ENCODE data around the gene LBX2. TPM values are rescaled to one million over a fixed set of nuclear protein-coding genes. Genes with fewer than 3 reads are reported as not detected.

LBX2 gene
- total RNA-seq, 2 experiments from 2014 or later: 1.2 to 1.8 TPM

DNA sequence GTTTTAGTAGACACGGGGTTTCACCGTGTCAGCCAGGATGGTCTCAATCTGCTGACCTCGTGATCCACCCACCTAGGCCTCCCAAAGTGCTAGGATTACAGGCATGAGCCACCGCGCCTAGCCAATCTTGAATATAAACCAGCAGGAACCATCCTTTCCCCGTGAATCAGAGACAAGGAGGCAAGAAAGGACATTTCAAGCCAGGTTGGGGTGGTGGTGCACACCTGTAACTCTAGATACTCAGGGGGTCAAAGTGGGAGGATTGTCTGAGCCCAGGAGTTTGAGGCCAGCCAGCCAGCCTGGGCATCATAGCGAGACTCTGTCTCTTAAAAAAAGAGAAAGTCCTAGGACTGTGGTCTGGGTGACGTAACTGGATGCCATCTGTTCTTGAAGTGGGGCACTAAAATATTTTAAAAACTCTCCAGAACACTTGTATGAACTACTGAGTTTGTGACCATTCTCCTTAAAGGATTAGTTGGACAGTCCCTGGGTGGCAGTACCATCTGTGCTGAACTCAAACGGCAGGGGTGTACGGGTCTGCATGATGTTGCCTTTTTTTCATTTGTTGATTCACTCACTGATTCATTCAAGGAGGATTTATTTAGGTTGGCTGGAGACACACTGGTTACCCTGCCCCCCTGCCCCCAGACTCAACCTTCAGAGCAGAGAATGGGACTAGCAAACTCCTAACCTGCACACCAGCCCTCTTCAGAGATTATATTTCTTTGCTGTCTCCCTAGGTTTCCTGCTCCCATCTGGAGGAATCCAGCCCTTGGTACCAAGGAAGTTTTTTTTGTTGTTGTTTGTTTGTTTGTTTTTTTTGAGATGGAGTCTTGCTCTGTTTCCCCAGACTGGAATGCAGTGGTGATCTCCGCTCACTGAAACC lies 11.9 kb upstream of the LBX2 start:
- no peak overlapping the region for H3K4me3 Mint-ChIP-seq
- ChIA-PET CTCF (interaction anchor here (0.6 to 2.9 kb wide), 4 partner anchors 10 to 74 kb away, joined by 3 to 10 read pairs (median 4); no protein-coding TSS in a partner anchor), POLR2A (interaction anchor here (1.3 to 5.1 kb wide), 3 partner anchors 19 to 57 kb away, joined by 4 to 52 read pairs (median 6); partner anchors contain the start of genes AUP1, CCDC142, HTRA2 and INO80B)
- peaks cover 56% of the 10 kb centered on the region for H3K4me1 Mint-ChIP-seq
- no peaks in the 10 kb centered on the region for H3K9me3 Mint-ChIP-seq
- peaks cover 16% of the 10 kb centered on the region for H3K36me3 Mint-ChIP-seq (ENCODE audit: low read depth)
- H3K27ac Mint-ChIP-seq: no peak overlapping the region
- H3K27me3 Mint-ChIP-seq: peaks cover 45% of the 10 kb centered on the region
- DNase-seq: no peak

DNA sequence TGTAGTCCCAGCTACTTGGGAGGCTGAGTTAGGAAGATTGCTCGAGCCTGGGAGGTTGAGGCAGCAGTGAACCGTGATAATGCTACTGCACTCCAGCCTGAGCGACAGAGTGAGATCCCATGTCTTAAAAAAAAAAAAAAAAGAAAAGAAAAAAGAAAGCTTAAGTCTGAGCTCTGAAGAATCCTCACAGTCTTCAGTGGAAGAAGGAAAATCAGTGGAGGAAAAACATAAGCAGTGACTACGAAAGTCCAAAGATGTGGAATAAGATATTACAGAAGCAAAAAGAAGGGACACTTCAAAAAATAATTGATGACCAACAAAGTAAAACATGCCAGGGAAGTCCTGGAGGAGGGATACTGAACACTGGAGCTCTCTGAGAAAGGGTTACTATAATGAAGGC lies 10.9 kb upstream of the LBX2 start:
- peaks cover 21% of the 10 kb centered on the region for H3K36me3 Mint-ChIP-seq (ENCODE audit: low read depth)
- H3K4me3 Mint-ChIP-seq: no peak overlapping the region
- peaks cover 54% of the 10 kb centered on the region for H3K4me1 Mint-ChIP-seq
- H3K9me3 Mint-ChIP-seq: no peaks in the 10 kb centered on the region
- POLR2A ChIA-PET: interaction anchor here (0.9 to 5.1 kb wide), 9 partner anchors 9 to 56 kb away, joined by 3 to 52 read pairs (median 4); partner anchors contain the start of genes AUP1, CCDC142, HTRA2 and INO80B
- no peak for DNase-seq
- no peak overlapping the region for H3K27ac Mint-ChIP-seq
- CTCF ChIA-PET: interaction anchor here (0.9 to 2.9 kb wide), 3 partner anchors 20 to 77 kb away, joined by 3 to 10 read pairs (median 8); partner anchors contain the start of genes AUP1 and HTRA2
- H3K27me3 Mint-ChIP-seq: peaks cover 37% of the 10 kb centered on the region

GRCh38 chr2:74507926-74508520 lies 8.6 kb upstream of the LBX2 start:
- Mint-ChIP-seq H3K9me3 (no peaks in the 10 kb centered on the region), H3K27ac (peak overlapping the region; percentile 99), H3K36me3 (ENCODE audit: low read depth) (peaks cover 38% of the 10 kb centered on the region), H3K27me3 (peaks cover 29% of the 10 kb centered on the region), H3K4me3 (peak overlapping the region; percentile 97), H3K4me1 (peaks cover 62% of the 10 kb centered on the region)
- peak; percentile 32 for DNase-seq
- CTCF ChIA-PET: interaction anchor here (1.9 to 2.9 kb wide), 2 partner anchors 77 to 78 kb away, joined by 4 to 10 read pairs; no protein-coding TSS in a partner anchor
- POLR2A ChIA-PET: interaction anchor here (1.1 to 5.1 kb wide), 7 partner anchors 8 to 50 kb away, joined by 3 to 52 read pairs (median 11); partner anchors contain the start of genes AUP1, CCDC142, HTRA2 and LBX2

- peak; percentile 98 for DNase-seq
- Mint-ChIP-seq H3K9me3 (no peaks in the 10 kb centered on the region), H3K36me3 (ENCODE audit: low read depth) (peaks cover 38% of the 10 kb centered on the region), H3K27me3 (peaks cover 29% of the 10 kb centered on the region), H3K4me1 (peaks cover 69% of the 10 kb centered on the region), H3K4me3 (peak within 1 kb of the TSS; percentile 97), H3K27ac (peak within 1 kb of the TSS; percentile 99)
- CTCF ChIA-PET: interaction anchor here (1.5 to 1.9 kb wide), 2 partner anchors 24 to 78 kb away, joined by 4 read pairs; no protein-coding TSS in a partner anchor
- POLR2A ChIA-PET: interaction anchor here (1.1 to 5.1 kb wide), 6 partner anchors 9 to 49 kb away, joined by 3 to 52 read pairs (median 11); partner anchors contain the start of genes AUP1, CCDC142, HTRA2 and LBX2
Observed at GRCh38 chr2:74507145-74507925, 7.9 kb upstream of the LBX2 start, which contains the start of gene PCGF1. Gene PCGF1 (minus strand): TSS chr2:74507695. CDS start chr2:74507668, 27 bp downstream.

GRCh38 chr2:74505448-74506246 lies 6.2 kb upstream of the LBX2 start:
- CTCF ChIA-PET: interaction anchor here (2.5 kb wide), 1 partner anchor 82 kb away, joined by 6 read pairs; no protein-coding TSS in a partner anchor

DNA sequence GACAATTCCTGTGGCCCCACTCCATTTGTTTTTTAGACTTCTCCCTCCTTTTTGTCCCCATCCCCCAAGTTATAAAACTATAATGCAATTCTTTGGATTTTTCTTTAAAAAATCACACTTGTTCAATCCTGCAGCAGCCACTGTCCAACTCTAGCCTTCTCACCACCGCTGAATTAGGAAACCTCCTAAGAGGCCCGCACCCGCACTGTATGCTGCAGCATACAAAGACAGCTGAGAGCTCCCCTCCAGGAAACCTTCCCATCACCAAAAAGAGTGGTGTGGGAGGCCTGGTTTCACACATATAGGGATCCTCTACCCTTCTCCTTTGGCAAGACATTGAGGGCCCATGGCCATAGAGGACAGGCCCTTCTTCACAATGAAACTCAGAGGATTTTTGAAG lies 5.2 kb upstream of the LBX2 start:
- Mint-ChIP-seq H3K36me3 (ENCODE audit: low read depth) (peaks cover 56% of the 10 kb centered on the region), H3K4me3 (peak overlapping the region; percentile 8), H3K4me1 (peaks cover 68% of the 10 kb centered on the region), H3K27me3 (peaks cover 37% of the 10 kb centered on the region), H3K9me3 (no peaks in the 10 kb centered on the region), H3K27ac (no peak overlapping the region)
- no peak for DNase-seq
- ChIA-PET CTCF (interaction anchor here (1.4 to 2.5 kb wide), 3 partner anchors 19 to 83 kb away, joined by 3 to 12 read pairs (median 6); partner anchors contain the start of genes CCDC142 and TTC31), POLR2A (interaction anchor here (1.0 to 3.7 kb wide), 4 partner anchors 10 to 25 kb away, joined by 4 to 25 read pairs (median 14); partner anchors contain the start of genes AUP1, CCDC142, DQX1 and HTRA2)

More at GRCh38 chr2:74505448-74506246, 6.2 kb upstream of the LBX2 start:
- no peak overlapping the region for H3K27ac Mint-ChIP-seq
- H3K4me1 Mint-ChIP-seq: peaks cover 70% of the 10 kb centered on the region
- H3K27me3 Mint-ChIP-seq: peaks cover 33% of the 10 kb centered on the region
- no peak overlapping the region for H3K4me3 Mint-ChIP-seq
- peaks cover 50% of the 10 kb centered on the region for H3K36me3 Mint-ChIP-seq (ENCODE audit: low read depth)
- no peak for DNase-seq
- POLR2A ChIA-PET: interaction anchor here (3.1 to 5.1 kb wide), 4 partner anchors 9 to 25 kb away, joined by 18 to 52 read pairs (median 22); partner anchors contain the start of genes AUP1, CCDC142, HTRA2 and TLX2
- H3K9me3 Mint-ChIP-seq: no peaks in the 10 kb centered on the region

GRCh38 chr2:74503506-74504475 lies 4.4 kb upstream of the LBX2 start:
- no peak overlapping the region for H3K27ac Mint-ChIP-seq
- peaks cover 42% of the 10 kb centered on the region for H3K27me3 Mint-ChIP-seq
- DNase-seq: no peak
- no peaks in the 10 kb centered on the region for H3K9me3 Mint-ChIP-seq
- ChIA-PET POLR2A (interaction anchor here (0.8 to 3.7 kb wide), 7 partner anchors 10 to 47 kb away, joined by 3 to 25 read pairs (median 7); partner anchors contain the start of genes AUP1, CCDC142, DQX1 and HTRA2), CTCF (interaction anchor here (1.2 to 2.5 kb wide), 7 partner anchors 10 to 84 kb away, joined by 3 to 12 read pairs (median 5); partner anchors contain the start of genes CCDC142 and TTC31)
- peak overlapping the region; percentile 71 for H3K4me3 Mint-ChIP-seq
- H3K4me1 Mint-ChIP-seq: peaks cover 73% of the 10 kb centered on the region
- peaks cover 60% of the 10 kb centered on the region for H3K36me3 Mint-ChIP-seq (ENCODE audit: low read depth)

DNA sequence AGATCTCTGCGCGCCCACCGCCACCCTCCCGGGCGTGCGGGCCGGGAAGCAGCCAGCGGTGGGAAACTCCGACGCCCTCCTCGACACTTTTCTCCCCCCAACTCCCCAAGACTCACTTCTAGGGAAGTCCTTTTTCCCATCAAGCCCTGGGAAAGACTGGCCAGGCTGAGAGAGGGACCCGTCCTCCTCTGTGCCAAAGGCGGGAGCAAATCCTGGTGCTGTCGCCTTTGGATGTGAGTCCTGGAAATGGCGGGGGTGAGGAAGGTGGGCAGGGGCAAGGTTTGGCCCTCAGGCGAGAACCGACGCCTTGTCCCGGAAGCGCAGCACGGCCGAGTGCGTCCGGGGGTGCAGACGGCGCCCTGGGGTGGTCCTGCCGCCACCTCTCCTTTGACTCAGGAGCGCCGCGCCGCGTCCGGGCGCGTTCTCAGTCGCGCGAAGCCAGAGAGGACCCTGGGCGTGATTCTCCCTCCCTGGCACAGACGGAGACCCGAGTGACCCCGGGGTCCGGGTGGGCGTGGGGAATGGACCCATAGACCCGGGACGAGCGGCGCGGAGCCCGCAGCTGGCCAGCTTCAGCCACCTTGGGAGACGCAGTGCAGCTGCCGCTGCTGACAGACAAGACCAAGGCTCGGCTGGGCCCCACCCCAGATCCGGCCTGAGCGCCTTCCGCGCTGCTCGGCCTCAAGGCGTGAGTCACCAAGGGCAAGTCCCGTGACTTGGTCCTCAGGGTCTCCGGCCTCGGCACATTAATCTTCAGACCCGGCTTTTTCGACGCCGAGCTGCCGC lies 3.5 kb upstream of the LBX2 start:
- H3K27me3 Mint-ChIP-seq: peaks cover 46% of the 10 kb centered on the region
- H3K27ac Mint-ChIP-seq: no peak overlapping the region
- no peaks in the 10 kb centered on the region for H3K9me3 Mint-ChIP-seq
- POLR2A ChIA-PET: interaction anchor here (0.8 to 3.7 kb wide), 6 partner anchors 9 to 46 kb away, joined by 3 to 25 read pairs (median 8); partner anchors contain the start of genes AUP1, CCDC142, HTRA2 and TLX2
- peaks cover 73% of the 10 kb centered on the region for H3K4me1 Mint-ChIP-seq
- peak; percentile 70 for DNase-seq
- peaks cover 65% of the 10 kb centered on the region for H3K36me3 Mint-ChIP-seq (ENCODE audit: low read depth)
- peak overlapping the region; percentile 71 for H3K4me3 Mint-ChIP-seq
- CTCF ChIA-PET: interaction anchor here (1.2 to 2.5 kb wide), 7 partner anchors 9 to 84 kb away, joined by 3 to 12 read pairs (median 5); partner anchors contain the start of genes CCDC142 and TTC31

DNA sequence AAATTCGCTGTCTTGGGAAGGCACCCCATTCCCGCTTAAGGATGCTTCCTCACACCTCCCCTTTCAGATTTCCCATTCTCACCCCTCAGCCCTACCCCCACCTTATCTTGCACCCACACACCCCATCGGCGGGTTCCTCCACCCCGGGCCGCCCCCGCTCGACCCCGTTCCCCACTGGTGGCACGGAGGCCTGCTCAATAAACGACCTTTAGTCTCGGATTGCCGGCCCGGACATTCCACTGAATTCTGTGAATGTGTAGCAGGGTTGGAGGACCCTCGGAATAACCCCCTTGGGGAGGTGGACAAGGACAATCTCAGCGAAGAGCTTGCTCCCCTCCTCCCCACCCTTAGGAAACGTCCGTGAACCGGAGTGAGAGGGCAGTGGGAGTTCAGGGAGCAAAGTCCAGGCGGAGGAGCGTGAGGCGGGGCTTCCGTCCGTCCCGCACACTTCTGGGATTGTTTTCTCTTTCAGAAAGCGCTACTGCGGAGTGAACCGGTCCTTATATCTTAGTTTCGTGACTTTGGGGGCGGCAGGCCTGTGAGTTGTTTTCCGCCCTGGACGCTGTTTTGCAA lies 2.8 kb upstream of the LBX2 start:
- Mint-ChIP-seq H3K27me3 (peaks cover 46% of the 10 kb centered on the region), H3K4me1 (peaks cover 75% of the 10 kb centered on the region), H3K36me3 (ENCODE audit: low read depth) (peaks cover 61% of the 10 kb centered on the region), H3K4me3 (peak overlapping the region; percentile 71), H3K27ac (no peak overlapping the region), H3K9me3 (no peaks in the 10 kb centered on the region)
- POLR2A ChIA-PET: interaction anchor here (1.5 to 5.7 kb wide), 4 partner anchors 12 to 45 kb away, joined by 6 to 57 read pairs (median 25); partner anchors contain the start of genes AUP1, CCDC142, HTRA2 and TLX2
- CTCF ChIA-PET: interaction anchor here (1.2 to 2.5 kb wide), 4 partner anchors 10 to 30 kb away, joined by 3 to 12 read pairs (median 9); partner anchors contain the start of genes CCDC142 and TTC31
- DNase-seq: no peak

All from activated CD4-positive, alpha-beta memory T cell treated with anti-CD3 and anti-CD28 coated beads, Interleukin-2, amount 10 ng/mL, durations not matched to agents 7 days and 5 days (primary cell).